Stimulated activated CD4-positive, alpha-beta T cell treated with anti-CD3 and anti-CD28 coated beads, Interleukin-12 subunit alpha, Interleukin-12 subunit beta, amount 100 ng/mL, for 24 hours (primary cell): ENCODE data around the gene SLC30A4.
"Not testable (repeated sequence)": the region's sequence is repeated elsewhere in the genome, so short reads cannot be mapped to it uniquely, and the experiment has no call there.

Experiments
- DNase-seq, 2 experiments: peaks; one replicate each; pipeline ENCODE4 v3.0.0-alpha.2; 2020; ENCODE audit warnings: low read depth in 2 of 2

Gene SLC30A4

GRCh38 chr15:45522328-45523165, at the start of gene SLC30A4:
TSS of gene SLC30A4 (minus strand) at chr15:45522755. CDS start at chr15:45522354, 401 bp downstream.
- peak; percentile 21 to 24 for DNase-seq

- no peak for DNase-seq
These were observed 33.5 kb upstream of the SLC30A4 start for GRCh38 chr15:45555934-45556608.

GRCh38 chr15:45551676-45552075, 29.1 kb upstream of the SLC30A4 start:
- DNase-seq = no peak

- no peak for DNase-seq
These were observed 27.9 kb upstream of the SLC30A4 start for GRCh38 chr15:45550436-45550835.

GRCh38 chr15:45549541-45550220, 27.1 kb upstream of the SLC30A4 start:
- no peak for DNase-seq

GRCh38 chr15:45548753-45549520, 26.4 kb upstream of the SLC30A4 start:
- DNase-seq = no peak

GRCh38 chr15:45546789-45547188, 24.2 kb upstream of the SLC30A4 start:
- DNase-seq = no peak

- no peak for DNase-seq
These were observed 21.9 kb upstream of the SLC30A4 start for GRCh38 chr15:45544266-45545023.

GRCh38 chr15:45543051-45543450, 20.5 kb upstream of the SLC30A4 start:
- DNase-seq = no peak

GRCh38 chr15:45540531-45540930, 18.0 kb upstream of the SLC30A4 start:
- no peak for DNase-seq

- no peak for DNase-seq
These were observed 17.1 kb upstream of the SLC30A4 start for GRCh38 chr15:45539680-45540079.

GRCh38 chr15:45536934-45537333, 14.4 kb upstream of the SLC30A4 start:
- DNase-seq = no peak

GRCh38 chr15:45535486-45536042, 13.0 kb upstream of the SLC30A4 start:
- no peak for DNase-seq

- no peak for DNase-seq
These were observed 12.3 kb upstream of the SLC30A4 start for GRCh38 chr15:45534821-45535220.

- not testable (repeated sequence) for DNase-seq
These were observed 10.3 kb upstream of the SLC30A4 start for GRCh38 chr15:45532892-45533291.

- DNase-seq = no peak
These were observed 7.1 kb upstream of the SLC30A4 start for GRCh38 chr15:45529613-45530012.

GRCh38 chr15:45527086-45527485, 4.5 kb upstream of the SLC30A4 start:
- DNase-seq = no peak

- no peak for DNase-seq
These were observed 558 bp upstream of the SLC30A4 start for GRCh38 chr15:45523166-45523460.

- no peak for DNase-seq
These were observed 793 bp downstream of the SLC30A4 start for GRCh38 chr15:45521596-45522327.

GRCh38 chr15:45510758-45511280, 11.7 kb downstream of the SLC30A4 start:
- no peak for DNase-seq
